ENCODE results near the gene MIP. TPM values are rescaled to one million over a fixed set of nuclear protein-coding genes. Genes with fewer than 3 reads are reported as not detected.

The MIP gene
- total RNA-seq, 1 donor from 2014 or later: not detected

GRCh38 chr12:56469007-56469930 lies 14.8 kb upstream of the MIP start:
- H3K36me3 ChIP-seq: no peaks in the 10 kb centered on the region
- no peak for DNase-seq (ENCODE audit: extremely low spot score in 2 of 2)
- H3K27ac ChIP-seq: peak overlapping the region; percentile 89
- TF ChIP-seq POLR2AphosphoS5 (IDR thresholded peaks at IDR 0.05; ENCODE audit: insufficient read depth in 1 of 2, low read depth in 1 of 2) (no peak), CTCF (IDR thresholded peaks at IDR 0.05) (no peak), POLR2A (IDR thresholded peaks at IDR 0.05) (no peak)
- H3K4me1 ChIP-seq: peaks cover 19% of the 10 kb centered on the region
- intact Hi-C loops (cut with DNase I): no loop called here
- H3K9me3 ChIP-seq: no peaks in the 10 kb centered on the region
- no peaks in the 10 kb centered on the region for H3K27me3 ChIP-seq
- peak overlapping the region; percentile 75 to 83 for H3K4me3 ChIP-seq

- Histone ChIP-seq H3K4me3 (peak within 1 kb of the TSS; percentile 75 to 83), H3K9me3 (no peaks in the 10 kb centered on the region), H3K4me1 (peaks cover 19% of the 10 kb centered on the region), H3K27ac (peak within 1 kb of the TSS; percentile 89), H3K27me3 (no peaks in the 10 kb centered on the region), H3K36me3 (no peaks in the 10 kb centered on the region)
- peak in 1 of 2 donors; percentile 93 for DNase-seq (ENCODE audit: extremely low spot score in 2 of 2)
- TF ChIP-seq POLR2AphosphoS5 (IDR thresholded peaks at IDR 0.05; ENCODE audit: insufficient read depth in 1 of 2, low read depth in 1 of 2) (peak; percentile 97 to 99), POLR2A (IDR thresholded peaks at IDR 0.05) (peak in 1 of 2 donors; percentile 78), CTCF (IDR thresholded peaks at IDR 0.05) (peak; percentile 21 to 55 (median 22))
- intact Hi-C loops (cut with DNase I): no loop called here
Measured at GRCh38 chr12:56468216-56469006, 14.0 kb upstream of the MIP start, which contains the start of gene SPRYD4. SPRYD4 (plus strand) TSS chr12:56468578; CDS start chr12:56468592, 14 bp downstream.

- H3K27me3 ChIP-seq: no peaks in the 10 kb centered on the region
- intact Hi-C loops (cut with DNase I): no loop called here
- H3K4me3 ChIP-seq: no peak overlapping the region
- no peaks in the 10 kb centered on the region for H3K36me3 ChIP-seq
- H3K9me3 ChIP-seq: no peaks in the 10 kb centered on the region
- no peak for DNase-seq (ENCODE audit: extremely low spot score in 2 of 2)
- TF ChIP-seq POLR2A (IDR thresholded peaks at IDR 0.05) (no peak), CTCF (IDR thresholded peaks at IDR 0.05) (no peak), POLR2AphosphoS5 (IDR thresholded peaks at IDR 0.05; ENCODE audit: insufficient read depth in 1 of 2, low read depth in 1 of 2) (no peak)
- no peak overlapping the region for H3K27ac ChIP-seq
- peaks cover under 1% of the 10 kb centered on the region for H3K4me1 ChIP-seq
Measured at GRCh38 chr12:56462565-56462964, 8.1 kb upstream of the MIP start.

GRCh38 chr12:56461235-56462159 lies 7.0 kb upstream of the MIP start:
- H3K36me3 ChIP-seq: no peaks in the 10 kb centered on the region
- intact Hi-C loops (cut with DNase I): no loop called here
- H3K4me1 ChIP-seq: no peaks in the 10 kb centered on the region
- no peak for DNase-seq (ENCODE audit: extremely low spot score in 2 of 2)
- no peak overlapping the region for H3K27ac ChIP-seq
- H3K9me3 ChIP-seq: no peaks in the 10 kb centered on the region
- H3K27me3 ChIP-seq: no peaks in the 10 kb centered on the region
- TF ChIP-seq POLR2AphosphoS5 (IDR thresholded peaks at IDR 0.05; ENCODE audit: insufficient read depth in 1 of 2, low read depth in 1 of 2) (no peak), POLR2A (IDR thresholded peaks at IDR 0.05) (no peak), CTCF (IDR thresholded peaks at IDR 0.05) (no peak)
- no peak overlapping the region for H3K4me3 ChIP-seq

Measured in vagina (tissue), 2 donors.